Ishikawa (cell line): ENCODE data around the gene SACS.

Experiments used
- CEBPB ChIP-seq: IDR thresholded peaks from 2 replicates; pipeline ENCODE4 v1.6.1; 2012
- CREB1 ChIP-seq: IDR thresholded peaks from 2 replicates; pipeline ENCODE4 v1.6.1; 2012; ENCODE audit warnings: low read depth
- EGR1 ChIP-seq: IDR thresholded peaks from 2 replicates; pipeline ENCODE4 v1.6.1; 2012
- EP300 ChIP-seq: IDR thresholded peaks from 2 replicates; pipeline ENCODE4 v1.6.1; 2012; ENCODE audit warnings: borderline replicate concordance
- FOXM1 ChIP-seq: IDR thresholded peaks from 2 replicates; pipeline ENCODE4 v1.6.1; 2012; ENCODE audit warnings: low read depth, borderline replicate concordance
- MAX ChIP-seq: IDR thresholded peaks from 2 replicates; pipeline ENCODE4 v1.6.1; 2012
- REST ChIP-seq: IDR thresholded peaks from 2 replicates; pipeline ENCODE4 v1.6.1; 2012; ENCODE audit warnings: low read depth, mild to moderate bottlenecking
- YY1 ChIP-seq: IDR thresholded peaks from 2 replicates; pipeline ENCODE4 v1.6.1; 2012; ENCODE audit warnings: low read depth
- ZBTB7A ChIP-seq: IDR thresholded peaks from 2 replicates; pipeline ENCODE4 v1.6.1; 2012; ENCODE audit warnings: low read depth

- TF ChIP-seq EP300 = no peak
- no peak for TF ChIP-seq FOXM1
- TF ChIP-seq YY1 = no peak
- no peak for TF ChIP-seq CEBPB
- TF ChIP-seq MAX = no peak
- no peak for TF ChIP-seq EGR1
- no peak for TF ChIP-seq REST
- TF ChIP-seq ZBTB7A = no peak
- no peak for TF ChIP-seq CREB1
These were observed 36.5 kb upstream of the SACS start for GRCh38 chr13:23469951-23470421.
